ENCODE measurements around the gene NRG3.

The NRG3 gene

DNA sequence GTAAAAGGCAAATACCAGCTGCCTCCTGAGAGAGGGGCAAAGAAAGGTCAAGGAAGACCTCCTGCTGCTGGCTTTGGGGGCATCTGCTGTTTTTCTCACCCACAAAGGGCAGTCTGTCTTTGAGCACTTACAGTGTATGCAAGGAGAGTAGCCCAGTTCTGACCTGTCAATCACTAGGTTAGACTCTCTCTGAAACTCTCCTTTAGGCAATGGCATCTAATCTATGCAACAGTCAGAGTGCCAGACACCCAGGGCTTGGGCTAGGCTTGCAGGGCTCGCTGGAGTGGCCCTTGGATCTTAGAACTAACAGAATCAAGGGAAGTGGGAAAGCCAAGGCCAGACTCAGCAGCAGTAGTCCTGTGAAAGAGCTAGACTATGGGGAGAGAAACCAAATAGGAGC lies 522.9 kb downstream of the NRG3 start:
- TF ChIP-seq, protein P1, sequence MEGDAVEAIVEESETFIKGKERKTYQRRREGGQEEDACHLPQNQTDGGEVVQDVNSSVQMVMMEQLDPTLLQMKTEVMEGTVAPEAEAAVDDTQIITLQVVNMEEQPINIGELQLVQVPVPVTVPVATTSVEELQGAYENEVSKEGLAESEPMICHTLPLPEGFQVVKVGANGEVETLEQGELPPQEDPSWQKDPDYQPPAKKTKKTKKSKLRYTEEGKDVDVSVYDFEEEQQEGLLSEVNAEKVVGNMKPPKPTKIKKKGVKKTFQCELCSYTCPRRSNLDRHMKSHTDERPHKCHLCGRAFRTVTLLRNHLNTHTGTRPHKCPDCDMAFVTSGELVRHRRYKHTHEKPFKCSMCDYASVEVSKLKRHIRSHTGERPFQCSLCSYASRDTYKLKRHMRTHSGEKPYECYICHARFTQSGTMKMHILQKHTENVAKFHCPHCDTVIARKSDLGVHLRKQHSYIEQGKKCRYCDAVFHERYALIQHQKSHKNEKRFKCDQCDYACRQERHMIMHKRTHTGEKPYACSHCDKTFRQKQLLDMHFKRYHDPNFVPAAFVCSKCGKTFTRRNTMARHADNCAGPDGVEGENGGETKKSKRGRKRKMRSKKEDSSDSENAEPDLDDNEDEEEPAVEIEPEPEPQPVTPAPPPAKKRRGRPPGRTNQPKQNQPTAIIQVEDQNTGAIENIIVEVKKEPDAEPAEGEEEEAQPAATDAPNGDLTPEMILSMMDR (IDR thresholded peaks at IDR 0.05; ENCODE audit: control extremely low read depth, extremely low read depth, low read depth, missing control alignments) = no peak
- CTCF ChIA-PET = no interaction called here
- DNase-seq (ENCODE audit: extremely low spot score) = no peak
- POLR2A ChIA-PET = no interaction called here

DNA sequence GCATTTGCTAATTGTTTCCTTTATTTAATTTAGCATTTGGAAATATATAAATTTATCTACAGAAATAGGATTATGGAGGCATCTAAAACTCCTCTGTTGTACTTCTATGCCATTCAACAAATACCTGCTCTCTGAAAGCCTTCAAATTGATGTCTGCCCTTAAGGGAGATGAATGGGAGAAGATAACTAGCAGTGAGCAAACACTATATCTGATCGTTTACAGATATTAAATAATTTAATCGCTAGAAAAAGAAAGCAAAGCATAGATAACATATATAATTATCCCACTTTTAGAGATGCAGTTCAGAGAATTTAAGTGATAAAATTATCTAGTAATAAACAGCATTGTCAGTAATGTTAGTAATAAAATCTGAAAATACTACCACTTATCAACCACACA lies 524.9 kb downstream of the NRG3 start:
- TF ChIP-seq, protein P1 (IDR thresholded peaks at IDR 0.05; ENCODE audit: control extremely low read depth, extremely low read depth, low read depth, missing control alignments) = no peak
- ChIA-PET POLR2A (no interaction called here), CTCF (no interaction called here)
- DNase-seq (ENCODE audit: extremely low spot score) = no peak

DNA sequence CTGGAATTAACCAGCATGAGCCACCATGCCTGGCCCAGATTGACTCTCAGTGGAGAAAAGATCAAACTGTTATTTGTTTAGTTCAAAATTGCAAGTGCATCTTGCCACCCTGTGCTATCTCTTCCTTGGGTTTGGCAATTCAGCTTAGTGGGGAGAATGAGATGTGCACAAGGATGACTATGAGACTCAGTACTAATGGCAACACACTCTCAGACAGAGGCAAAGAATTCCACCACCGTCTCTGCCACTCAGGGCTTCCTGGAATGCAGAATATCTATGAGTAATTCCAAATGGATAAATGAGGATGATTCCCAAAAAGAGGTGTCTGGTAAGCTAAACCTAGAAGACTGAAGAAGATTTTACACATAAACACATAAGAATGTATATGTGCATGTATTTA lies 525.8 kb downstream of the NRG3 start:
- DNase-seq (ENCODE audit: extremely low spot score) = no peak
- ChIA-PET POLR2A (no interaction called here), CTCF (interaction anchor here (0.7 kb wide), 1 partner anchor 439 kb away, joined by 3 read pairs; no protein-coding TSS in a partner anchor)
- TF ChIP-seq, protein P1 (IDR thresholded peaks at IDR 0.05; ENCODE audit: control extremely low read depth, extremely low read depth, low read depth, missing control alignments) = no peak

DNA sequence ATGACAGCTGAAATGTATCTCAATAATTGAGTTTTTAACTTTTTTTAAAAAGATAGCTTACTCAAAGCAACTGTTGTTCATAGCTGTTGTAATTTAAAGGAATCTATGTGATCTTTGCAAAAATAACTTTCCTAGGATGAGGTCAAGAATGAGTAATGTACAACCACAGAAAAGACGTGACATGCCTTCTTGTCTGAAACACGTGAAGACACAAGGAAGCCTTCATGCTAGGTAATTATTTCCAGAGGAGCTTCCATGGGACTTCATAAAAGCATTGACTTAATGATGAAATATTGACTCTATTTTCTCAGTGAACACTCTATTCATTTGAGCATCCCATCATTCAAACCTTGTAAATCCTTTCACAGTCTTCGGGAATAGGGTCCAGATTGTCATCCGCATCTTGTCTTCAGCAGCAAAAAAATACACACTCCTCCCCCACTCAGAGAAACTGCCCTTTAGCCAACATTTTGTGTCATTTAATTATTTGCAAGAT lies 528.0 kb downstream of the NRG3 start:
- TF ChIP-seq, protein P1 (IDR thresholded peaks at IDR 0.05; ENCODE audit: control extremely low read depth, extremely low read depth, low read depth, missing control alignments) = no peak
- ChIA-PET CTCF (interaction anchor here (1.1 to 1.2 kb wide), 2 partner anchors 11 to 13 kb away, joined by 3 read pairs; no protein-coding TSS in a partner anchor), POLR2A (no interaction called here)
- DNase-seq (ENCODE audit: extremely low spot score) = no peak

DNA sequence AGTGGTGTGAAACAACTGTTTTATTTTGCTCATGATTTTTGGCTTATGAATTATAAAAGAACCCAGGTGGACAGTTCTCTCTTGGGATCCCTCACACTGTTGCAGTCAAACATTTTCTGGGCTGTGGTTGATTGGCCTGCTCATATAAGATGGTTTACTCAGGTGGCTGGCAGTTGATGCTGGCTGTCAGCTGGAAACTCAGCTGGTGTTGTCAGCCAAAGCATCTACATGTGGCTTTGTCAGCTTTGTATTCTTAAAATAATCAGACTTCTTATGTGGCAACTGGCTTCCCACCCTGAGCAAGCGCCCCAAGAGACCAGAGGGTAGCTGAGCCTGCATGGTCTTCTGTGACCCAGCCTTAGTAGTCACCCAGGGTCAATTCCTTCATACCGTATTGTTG lies 534.7 kb downstream of the NRG3 start:
- TF ChIP-seq, protein P1 (IDR thresholded peaks at IDR 0.05; ENCODE audit: control extremely low read depth, extremely low read depth, low read depth, missing control alignments) = no peak
- CTCF ChIA-PET = no interaction called here
- DNase-seq (ENCODE audit: extremely low spot score) = no peak
- POLR2A ChIA-PET = no interaction called here

DNA sequence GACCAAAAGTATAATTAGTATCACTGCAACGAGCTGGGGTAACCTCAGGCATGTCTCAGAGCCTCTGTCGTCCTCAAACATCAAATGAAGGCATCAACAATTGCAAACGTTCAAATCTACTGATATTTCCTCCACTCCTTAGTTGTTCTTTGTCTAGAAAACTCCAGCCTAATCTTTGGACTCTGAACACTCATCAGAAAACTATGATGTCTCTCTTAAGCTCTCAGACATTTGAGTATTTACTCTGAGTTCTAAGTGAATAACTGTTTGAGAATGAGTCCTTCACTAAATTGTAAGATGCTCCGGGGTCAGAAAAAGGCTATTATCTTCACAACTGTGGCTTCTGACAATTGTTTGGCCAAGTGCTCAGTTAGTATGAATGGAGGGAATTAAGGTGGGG lies 536.4 kb downstream of the NRG3 start:
- no peak for DNase-seq (ENCODE audit: extremely low spot score)
- ChIA-PET CTCF (no interaction called here), POLR2A (no interaction called here)
- TF ChIP-seq, protein P1 (IDR thresholded peaks at IDR 0.05; ENCODE audit: control extremely low read depth, extremely low read depth, low read depth, missing control alignments) = no peak

DNA sequence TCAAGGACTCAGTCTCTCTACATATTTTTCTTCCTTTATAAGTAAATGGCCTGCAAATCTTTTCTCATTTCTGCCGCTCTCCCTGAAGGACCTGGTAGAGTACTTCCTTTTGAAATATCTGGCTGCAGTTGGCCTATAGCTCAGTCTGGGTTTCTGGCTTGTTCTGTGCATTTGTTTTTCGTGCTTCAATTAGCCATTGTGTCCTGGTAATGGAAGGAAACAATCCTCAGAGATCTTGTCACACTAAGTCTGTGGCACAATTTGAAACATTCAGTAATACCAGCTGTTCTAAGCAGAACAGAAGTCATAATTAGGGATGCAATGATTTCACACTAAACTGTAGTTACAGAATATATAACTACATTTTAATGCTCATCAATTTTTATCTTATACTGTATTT lies 545.0 kb downstream of the NRG3 start:
- TF ChIP-seq, protein P1 (IDR thresholded peaks at IDR 0.05; ENCODE audit: control extremely low read depth, extremely low read depth, low read depth, missing control alignments) = no peak

More for the DNA sequence above, 545.0 kb downstream of the NRG3 start:
- no peak for DNase-seq (ENCODE audit: extremely low spot score)
- CTCF ChIA-PET = interaction anchor here (1.2 kb wide), 1 partner anchor 22 kb away, joined by 3 read pairs; no protein-coding TSS in a partner anchor
- POLR2A ChIA-PET = no interaction called here

Data from GM10248 (cell line).